T-helper 9 cell (primary cell): ENCODE measurements around the gene PSORS1C2.
A peak's percentile ranks its signal among the peaks of the same experiment; 100 is the strongest.
"Not testable (repeated sequence)": the region's sequence is repeated elsewhere in the genome, so short reads cannot be mapped to it uniquely, and the experiment has no call there.

Source experiments
- DNase-seq: peaks from one replicate; pipeline ENCODE4 v3.0.0-alpha.2; 2020

PSORS1C2 gene

DNA sequence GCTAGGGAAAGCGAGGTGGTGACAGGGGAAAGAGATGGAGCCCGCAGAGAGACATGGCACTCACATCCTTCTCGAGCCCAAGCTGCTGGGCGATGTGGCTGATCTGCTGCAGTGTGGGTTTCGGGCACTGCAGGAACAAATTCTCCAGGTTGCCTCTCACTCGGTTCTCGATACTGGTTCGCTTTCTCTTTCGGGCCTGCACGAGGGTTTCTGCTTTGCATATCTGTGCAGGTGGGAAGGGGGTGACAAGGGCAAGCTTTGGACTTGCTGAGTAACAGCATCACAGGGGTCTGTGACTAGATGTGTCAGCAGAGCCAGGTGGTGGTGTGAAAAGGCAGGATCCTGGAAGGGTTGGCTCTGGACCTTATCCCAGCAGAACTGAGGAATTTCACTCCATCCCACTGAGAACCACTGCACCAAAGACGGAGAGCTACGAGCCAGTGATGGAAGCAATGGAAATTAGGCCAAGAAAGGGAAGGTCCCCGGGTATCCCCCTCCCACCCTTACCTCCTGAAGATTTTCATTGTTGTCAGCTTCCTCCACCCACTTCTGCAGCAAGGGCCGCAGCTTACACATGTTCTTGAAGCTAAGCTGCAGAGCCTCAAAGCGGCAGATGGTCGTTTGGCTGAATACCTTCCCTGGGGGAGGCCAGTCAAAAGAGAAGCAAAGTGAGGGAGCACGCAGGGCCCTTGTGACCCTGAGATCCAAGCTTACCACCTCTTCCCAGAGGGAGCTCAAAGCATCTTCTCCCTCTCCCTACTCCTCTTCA lies 26.4 kb upstream of the PSORS1C2 start:
- not testable (repeated sequence) for DNase-seq

DNA sequence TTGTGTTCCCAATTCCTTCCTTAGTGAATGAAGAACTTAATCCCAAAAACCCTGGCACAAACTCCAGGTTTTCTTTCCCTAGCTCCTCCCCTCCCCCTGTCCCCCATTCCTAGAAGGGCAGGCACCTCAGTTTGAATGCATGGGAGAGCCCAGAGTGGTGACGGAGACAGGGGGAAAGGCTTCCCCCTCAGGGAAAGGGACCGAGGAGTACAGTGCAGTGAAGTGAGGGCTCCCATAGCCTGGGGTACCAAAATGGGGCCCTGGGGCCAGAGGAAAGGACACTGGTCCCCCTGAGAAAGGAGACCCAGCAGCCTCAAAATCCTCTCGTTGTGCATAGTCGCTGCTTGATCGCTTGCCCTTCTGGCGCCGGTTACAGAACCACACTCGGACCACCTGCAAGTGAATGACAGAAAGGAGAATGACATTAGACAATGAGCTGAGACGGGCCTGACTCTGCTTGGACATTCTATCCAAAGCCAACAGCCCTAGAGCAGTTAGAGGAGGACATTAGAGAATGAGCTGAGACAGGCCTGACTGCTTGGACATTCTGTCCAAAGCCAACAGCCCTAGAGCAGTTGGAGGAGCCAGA lies 25.7 kb upstream of the PSORS1C2 start:
- DNase-seq, result not testable (repeated sequence)

DNA sequence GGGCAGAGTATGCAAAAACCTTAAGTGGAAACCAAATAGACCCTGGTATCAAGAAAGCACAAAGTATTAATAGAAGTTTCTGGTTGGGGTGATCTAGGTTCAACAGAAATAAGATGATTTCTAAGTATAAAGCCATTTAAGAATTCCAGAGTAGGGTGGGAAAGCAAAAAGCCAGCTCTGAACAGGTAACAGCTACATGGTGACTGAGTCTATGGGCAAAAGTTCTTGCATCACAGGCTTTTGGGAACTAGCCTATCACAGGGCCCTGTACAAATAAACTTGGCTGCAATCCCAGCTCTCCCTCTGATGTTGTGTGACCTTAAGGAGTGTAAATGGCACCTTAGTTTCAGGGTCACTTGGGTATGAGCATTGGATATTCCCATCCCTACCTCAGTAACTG lies 25.1 kb upstream of the PSORS1C2 start:
- no peak for DNase-seq

GRCh38 chr6:31162463-31163165 lies 23.7 kb upstream of the PSORS1C2 start:
- no peak for DNase-seq

GRCh38 chr6:31161216-31162126 lies 22.6 kb upstream of the PSORS1C2 start:
- DNase-seq, result no peak

DNA sequence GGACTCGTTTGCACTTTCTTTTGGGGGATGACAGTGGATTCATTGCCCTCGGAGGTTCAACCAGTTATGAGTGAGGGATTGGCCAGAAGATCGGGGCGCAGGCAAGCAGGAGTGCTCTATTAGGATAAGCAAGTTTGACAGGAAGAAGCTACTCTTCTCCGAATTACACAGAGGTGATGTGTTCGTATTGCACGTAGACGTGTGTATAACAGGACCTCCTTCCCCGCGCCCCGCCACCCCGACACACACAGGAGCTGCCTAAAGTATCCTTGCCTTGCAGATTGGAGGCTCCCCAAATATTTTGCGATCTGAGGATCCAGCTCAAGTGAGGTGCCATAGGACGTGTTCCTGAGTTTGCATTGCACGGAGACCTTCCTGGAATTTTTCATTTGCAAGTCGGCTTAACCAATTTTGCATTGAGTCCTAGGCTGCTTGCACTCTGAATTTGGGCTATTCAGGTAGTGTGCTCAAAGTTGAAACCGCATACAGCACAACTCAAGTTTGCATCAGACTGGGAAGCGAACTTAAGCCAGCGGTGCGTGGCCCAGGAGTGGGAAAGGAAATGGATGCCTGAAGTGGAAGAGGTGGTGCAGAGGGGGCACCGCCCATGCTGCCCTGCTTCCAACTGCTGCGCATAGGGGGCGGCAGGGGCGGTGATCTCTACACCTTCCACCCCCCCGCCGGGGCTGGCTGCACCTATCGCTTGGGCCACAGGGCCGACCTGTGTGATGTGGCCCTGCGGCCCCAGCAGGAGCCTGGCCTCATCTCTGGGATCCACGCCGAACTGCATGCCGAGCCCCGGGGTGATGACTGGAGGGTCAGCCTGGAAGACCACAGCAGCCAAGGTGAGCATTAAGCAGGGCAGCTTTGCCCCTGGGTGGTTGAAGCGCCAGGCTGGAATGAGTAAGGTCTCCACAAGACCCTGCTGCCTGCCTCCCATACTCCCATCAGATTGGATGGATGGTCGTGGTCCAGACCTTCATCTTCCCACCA lies 20.3 kb upstream of the PSORS1C2 start:
- no peak for DNase-seq

DNA sequence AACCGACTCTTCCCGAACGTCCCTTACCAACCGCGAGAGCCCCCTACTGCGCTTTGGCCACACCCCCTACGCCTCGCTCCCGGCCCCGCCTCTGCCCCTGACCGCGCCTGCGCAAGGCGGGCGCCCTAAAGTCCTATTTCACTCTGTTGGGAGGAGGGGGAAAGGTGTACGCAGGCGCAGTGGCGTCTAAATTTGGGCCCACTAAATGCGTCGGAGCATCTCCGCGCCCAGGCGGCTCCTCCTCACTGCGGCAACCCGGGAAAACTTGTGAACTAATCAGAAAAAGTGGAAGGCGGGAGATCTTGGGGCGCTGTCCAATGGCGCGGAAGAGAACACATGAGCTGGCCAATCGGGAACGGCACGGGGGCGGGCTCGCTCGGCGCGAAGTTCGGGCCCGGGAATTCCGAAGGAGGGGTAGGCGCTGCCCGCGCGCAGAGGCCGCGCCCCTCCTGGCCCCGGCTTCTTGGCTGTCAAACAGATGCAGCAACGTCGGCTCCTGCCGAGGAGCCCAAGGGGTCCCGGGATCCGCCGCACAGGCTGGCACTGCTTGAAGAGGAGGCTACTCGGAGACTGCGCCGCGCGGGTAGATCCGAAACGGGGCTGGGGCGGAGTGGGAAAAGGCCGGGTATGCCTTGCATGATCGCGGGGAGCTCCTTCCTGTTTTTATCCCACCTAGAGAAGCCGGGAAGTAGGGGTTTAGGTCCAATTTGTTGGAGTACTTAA lies 19.4 kb upstream of the PSORS1C2 start, which contains the start of gene TCF19:
Gene TCF19 (plus strand): TSS at position 450 of the 723 bp plus-strand sequence. CDS start 881 bp downstream, outside the sequence.
- DNase-seq, result peak; percentile 98

DNA sequence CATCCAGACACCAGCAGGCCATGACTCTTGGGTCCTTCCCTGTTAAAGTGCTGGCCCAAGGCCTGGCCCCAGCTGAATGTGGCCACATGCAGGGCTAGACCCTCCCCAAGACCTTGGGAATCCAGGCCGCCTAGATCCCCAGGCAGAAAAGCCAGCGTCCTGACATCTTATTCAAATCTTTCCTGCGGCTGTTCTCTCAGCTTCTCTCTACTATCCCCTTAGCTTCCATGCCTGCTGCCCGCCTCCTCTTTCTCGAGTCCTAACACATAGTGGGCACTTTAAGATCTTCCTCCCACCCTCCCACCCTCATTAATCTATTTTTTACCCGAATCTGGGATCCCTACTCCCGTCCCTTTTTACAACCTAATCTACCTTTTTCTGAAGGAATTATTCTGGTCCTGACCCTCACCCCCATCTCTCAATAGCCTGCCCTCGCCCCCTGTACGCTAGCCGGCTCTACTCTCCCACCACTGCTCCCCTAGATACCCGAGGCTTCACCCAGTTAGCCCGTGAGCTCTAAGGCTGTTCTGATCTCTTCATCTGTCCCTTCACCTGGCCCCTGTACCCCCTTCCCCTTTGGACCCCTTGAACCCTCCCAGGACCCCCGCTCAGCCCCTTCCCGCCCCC lies 18.8 kb upstream of the PSORS1C2 start, which contains the start of gene CCHCR1:
Gene CCHCR1 (minus strand): TSS at position 290 of the 627 bp plus-strand sequence. CDS start 202 bp downstream, at position 88.
- no peak for DNase-seq

- DNase-seq, result no peak
These were observed 17.8 kb upstream of the PSORS1C2 start for GRCh38 chr6:31156641-31157040.

GRCh38 chr6:31154436-31154835 lies 15.6 kb upstream of the PSORS1C2 start:
- no peak for DNase-seq

DNA sequence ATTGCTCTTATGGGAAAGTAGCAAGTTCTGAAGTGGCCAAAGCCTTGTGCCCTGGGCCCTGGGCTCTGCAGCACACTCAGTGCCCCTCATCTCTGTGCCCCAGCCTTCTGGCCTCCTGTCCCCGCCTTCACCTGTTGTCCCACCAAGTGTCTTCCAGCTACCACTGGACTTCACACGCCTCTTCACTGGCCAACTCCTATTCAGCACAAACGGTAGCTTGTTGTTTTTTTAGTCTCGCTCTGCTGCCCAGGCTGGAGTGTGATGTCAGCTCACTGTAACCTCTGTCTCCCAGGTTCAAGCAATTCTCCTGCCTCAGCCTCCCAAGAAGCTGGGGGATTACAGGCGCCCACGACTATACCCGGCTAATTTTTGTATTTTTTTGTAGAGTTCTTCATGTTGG lies 13.9 kb upstream of the PSORS1C2 start:
- DNase-seq, result no peak

GRCh38 chr6:31149827-31150447 lies 11.1 kb upstream of the PSORS1C2 start:
- DNase-seq, result no peak

DNA sequence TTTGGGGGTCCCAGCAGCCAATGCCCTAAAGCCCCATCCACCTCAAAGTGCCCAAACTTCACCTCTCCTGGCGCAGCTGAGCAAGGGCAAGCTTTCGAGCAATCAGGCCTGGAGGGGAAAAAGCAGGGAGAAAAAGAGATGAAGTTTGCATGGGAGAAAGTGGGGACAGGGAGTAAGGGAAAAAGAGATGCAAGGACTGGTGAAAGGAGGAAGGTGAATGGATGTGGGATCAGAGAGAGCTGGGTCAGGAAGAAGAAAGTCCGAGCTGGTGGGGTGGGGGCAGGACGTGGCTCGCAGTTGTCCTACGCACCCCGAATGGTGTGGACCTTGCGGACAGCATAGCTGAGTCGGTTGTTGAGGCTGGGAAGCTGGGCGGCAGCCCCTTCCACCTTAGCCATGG lies 6.5 kb upstream of the PSORS1C2 start:
- DNase-seq, result no peak

DNA sequence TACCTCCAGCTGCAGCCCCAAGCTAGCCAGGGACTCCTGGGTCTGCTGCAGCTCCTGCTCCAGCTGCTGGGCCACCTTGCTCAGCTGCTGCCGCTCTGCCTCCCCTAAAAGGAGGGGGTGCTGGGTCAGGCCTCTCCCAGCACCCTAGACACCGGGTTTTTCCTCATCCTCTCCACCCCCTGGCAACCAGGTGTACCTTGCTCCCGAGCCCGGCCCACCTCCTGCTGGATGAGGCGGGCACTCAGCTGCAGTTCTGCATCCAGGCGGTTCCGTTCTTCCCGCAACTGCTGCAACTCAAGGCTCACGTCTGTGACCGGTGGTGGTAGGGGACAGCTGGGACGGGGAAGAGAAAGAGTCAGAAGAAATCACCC lies 6.1 kb upstream of the PSORS1C2 start:
- DNase-seq, result no peak

DNA sequence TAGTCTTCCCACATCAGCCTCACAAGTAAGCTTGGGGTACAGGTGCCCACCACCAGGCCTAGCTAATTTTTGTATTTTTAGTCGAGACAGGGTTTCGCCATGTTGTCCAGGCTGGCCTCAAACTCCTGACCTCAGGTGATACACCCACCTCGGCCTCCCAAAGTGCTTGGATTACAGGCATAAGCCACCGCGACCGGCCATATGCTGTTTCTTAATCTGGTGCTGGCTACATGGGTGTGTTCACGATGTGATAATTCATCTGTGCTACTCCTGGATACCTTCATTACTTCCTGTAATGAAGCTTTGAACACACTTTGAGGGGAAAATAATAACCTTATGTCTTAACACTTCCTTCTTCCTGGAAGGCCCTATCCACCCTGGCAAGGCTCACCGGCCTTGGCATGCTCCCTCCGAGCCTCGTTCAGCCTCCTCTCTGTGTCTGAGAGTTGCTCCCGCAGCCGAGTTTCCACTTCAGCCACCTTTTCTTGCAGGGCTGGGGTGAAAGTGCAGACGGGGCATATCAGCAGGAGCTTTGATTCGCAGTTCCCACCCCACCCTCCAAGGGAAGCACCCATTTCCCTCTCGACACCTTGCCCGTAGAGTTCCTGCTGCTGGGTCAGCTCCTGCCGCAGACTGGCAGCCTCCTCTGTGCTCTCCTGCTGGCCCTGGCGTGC lies 5.6 kb upstream of the PSORS1C2 start:
- no peak for DNase-seq

GRCh38 chr6:31143148-31143547 lies 4.3 kb upstream of the PSORS1C2 start:
- no peak for DNase-seq

DNA sequence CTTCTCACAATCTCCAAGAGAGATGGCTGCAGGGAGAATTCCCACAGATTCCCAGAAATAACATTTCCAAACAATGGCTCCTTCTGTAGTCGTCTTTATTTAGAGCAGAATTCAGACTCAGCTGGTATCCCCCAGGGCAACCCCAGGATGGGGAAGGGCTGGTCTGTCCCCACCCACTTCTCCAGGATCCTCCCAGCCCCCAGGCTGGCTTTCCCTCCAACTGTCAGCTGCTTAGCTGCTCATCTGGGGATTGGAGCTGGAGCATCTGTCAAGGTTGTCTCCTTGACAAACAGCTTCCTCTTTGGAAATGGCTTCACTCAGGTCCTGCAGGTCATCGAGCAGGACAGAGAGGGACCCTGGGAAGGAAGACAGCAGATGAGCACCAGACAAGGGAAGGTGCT lies 3.5 kb upstream of the PSORS1C2 start:
- no peak for DNase-seq

DNA sequence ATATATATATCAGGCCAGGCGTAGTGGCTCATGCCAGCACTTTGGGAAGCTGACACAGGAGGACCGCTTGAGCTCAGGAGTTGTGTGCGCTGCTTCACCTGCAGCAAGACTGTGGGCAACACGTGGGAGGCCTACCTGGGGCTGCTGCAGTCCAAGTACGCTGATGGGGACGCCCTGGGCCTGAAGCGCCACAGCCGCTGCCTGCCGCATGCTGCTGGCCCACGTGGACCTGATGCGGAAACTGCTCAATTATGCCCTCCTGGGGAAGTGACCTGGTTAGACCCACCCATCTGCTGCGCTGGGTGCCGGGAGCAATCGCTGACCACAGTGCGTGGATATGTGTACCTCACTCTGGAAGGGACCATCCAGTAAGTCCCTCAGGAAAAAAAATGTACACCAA lies 1.8 kb upstream of the PSORS1C2 start:
- DNase-seq, result no peak

- DNase-seq, result no peak
These were observed 733 bp upstream of the PSORS1C2 start for GRCh38 chr6:31139599-31139998.
